Keratinocyte (primary cell): ENCODE measurements around the gene ITPA. TPM values are rescaled to one million over a fixed set of nuclear protein-coding genes. Genes with fewer than 3 reads are reported as not detected.
A peak's percentile ranks its signal among the peaks of the same experiment; 100 is the strongest.

Experiments used
- DNase-seq: peaks from one replicate; pipeline ENCODE4 v3.0.0-alpha.2; 2011; ENCODE audit warnings: low read depth, missing footprints, low spot score
- FAIRE-seq: peaks from 2 replicates; lab custom pipeline; 2011; peaks lifted over from hg19 to GRCh38; lab: Jason Lieb, UNC
- H2AFZ ChIP-seq: 2 replicates; pipeline ENCODE4 v1.6.0; 2012; ENCODE audit warnings: low read length, control low read depth, inconsistent platforms; ENCODE audit not compliant: control insufficient read depth
- H3K27ac ChIP-seq: 2 replicates; pipeline ENCODE4 v1.5.1; 2011; ENCODE audit warnings: low read length; ENCODE audit not compliant: control insufficient read depth, insufficient read depth
- H3K27me3 ChIP-seq: 3 replicates; pipeline ENCODE4 v1.6.0; 2011; ENCODE audit warnings: low read length; ENCODE audit not compliant: control insufficient read depth, insufficient read depth; ENCODE audit errors: extremely low read depth
- H3K36me3 ChIP-seq, 2 experiments: 2 replicates in 1 of 2; 3 replicates in 1 of 2; pipeline ENCODE4 v1.5.1; 2011; ENCODE audit warnings: low read length in 2 of 2, mild to moderate bottlenecking in 1 of 2; ENCODE audit not compliant: control insufficient read depth in 2 of 2, insufficient read depth in 2 of 2; ENCODE audit errors: extremely low read depth in 1 of 2
- H3K4me1 ChIP-seq: 3 replicates; pipeline ENCODE4 v1.5.1; 2011; ENCODE audit warnings: low read length; ENCODE audit not compliant: control insufficient read depth, insufficient read depth; ENCODE audit errors: extremely low read depth
- H3K4me2 ChIP-seq: 3 replicates; pipeline ENCODE4 v1.6.0; 2011; ENCODE audit warnings: low read depth, low read length; ENCODE audit not compliant: control insufficient read depth, insufficient read depth; ENCODE audit errors: extremely low read depth
- H3K4me3 ChIP-seq, 3 experiments: fragments of 200-600 bp in 1 of 3; sonication (generic) in 1 of 3; 2 replicates in 2 of 3; 3 replicates in 1 of 3; pipeline ENCODE4 v1.5.1; 2011 to 2016; ENCODE audit warnings: low read length in 3 of 3, mild to moderate bottlenecking in 3 of 3, control low read depth in 2 of 3, inconsistent platforms in 1 of 3, low read depth in 1 of 3, mixed read lengths in 1 of 3, mixed run types in 1 of 3, moderate library complexity in 1 of 3; ENCODE audit not compliant: control insufficient read depth in 2 of 3, insufficient read depth in 2 of 3; ENCODE audit errors: extremely low read depth in 1 of 3
- H3K79me2 ChIP-seq: 2 replicates; pipeline ENCODE4 v1.6.0; 2012; ENCODE audit warnings: low read length; ENCODE audit not compliant: control insufficient read depth, insufficient read depth
- H3K9ac ChIP-seq: 3 replicates; pipeline ENCODE4 v1.6.0; 2011; ENCODE audit warnings: low read length; ENCODE audit not compliant: control insufficient read depth, insufficient read depth; ENCODE audit errors: extremely low read depth
- H3K9me1 ChIP-seq: 3 replicates; pipeline ENCODE4 v1.6.0; 2011; ENCODE audit warnings: low read length; ENCODE audit not compliant: control insufficient read depth, insufficient read depth; ENCODE audit errors: extremely low read depth
- H3K9me3 ChIP-seq: 2 replicates; pipeline ENCODE4 v1.5.1; 2012; ENCODE audit warnings: low read depth, low read length; ENCODE audit not compliant: control insufficient read depth
- H4K20me1 ChIP-seq: 3 replicates; pipeline ENCODE4 v1.6.0; 2011; ENCODE audit warnings: low read length; ENCODE audit not compliant: control insufficient read depth, insufficient read depth; ENCODE audit errors: extremely low read depth
- CTCF ChIP-seq, 3 experiments: IDR thresholded peaks in 1 of 3; conservative IDR thresholded peaks in 1 of 3; optimal IDR thresholded peaks in 1 of 3; 2 replicates in 2 of 3; 3 replicates in 1 of 3; pipeline versions ENCODE3 to v1.5.1; 2011; ENCODE audit warnings: low read length in 3 of 3, mild to moderate bottlenecking in 3 of 3, moderate library complexity in 2 of 3, control low read depth in 1 of 3, inconsistent platforms in 1 of 3; ENCODE audit not compliant: insufficient read depth in 2 of 3; ENCODE audit errors: extremely low read depth in 1 of 3
- EZH2 ChIP-seq: IDR thresholded peaks from one replicate; pipeline ENCODE4 v1.6.1; 2012; ENCODE audit warnings: inconsistent platforms, mild to moderate bottlenecking, low read length, moderate library complexity
- dilution Hi-C: fragments of 300-500 bp; cut with MboI; formaldehyde crosslinking; loops from one replicate; pipeline ENCODE4 v1.7.0; 2020; ENCODE audit warnings: low sequenced_read_pairs; ENCODE audit not compliant: extremely low pct_ligation_motif_present
- polyA plus RNA-seq, 5 experiments: library from polyadenylated mRNA; depleted of rRNA in 3 of 5; stranded (reverse) in 3 of 5; stranded (forward) in 1 of 5; unstranded in 1 of 5; fragments of >200 nt; gene quantifications; 1 replicate in 1 of 5; 2 replicates in 3 of 5; 3 replicates in 1 of 5; pipeline versions ENCODE4 v1.2.1 to v1.2.3, GENCODE V29; 2011 to 2012; ENCODE audit warnings: missing spikeins in 2 of 5, low read depth in 1 of 5, low replicate concordance in 1 of 5

ITPA gene
- polyA plus RNA-seq, 1 donor (not counting 4 experiments of a cell fraction or from before 2014, with no cell fraction given): 40.5 TPM

GRCh38 chr20:3190681-3191111, 18.6 kb upstream of the ITPA start:
- FAIRE-seq (no peak), DNase-seq (no peak)
- H3K36me3 ChIP-seq: peaks cover 40 to 42% of the 10 kb centered on the region in 2 experiments
- H3K4me2 ChIP-seq: no peak overlapping the region
- no peak overlapping the region for H3K27ac ChIP-seq
- no peaks in the 10 kb centered on the region for H3K27me3 ChIP-seq
- TF ChIP-seq CTCF (optimal IDR thresholded peaks at IDR 0.05 in 1 of 3, IDR thresholded peaks at IDR 0.05 in 1 of 3, conservative IDR thresholded peaks at IDR 0.05 in 1 of 3; ENCODE audit: extremely low read depth in 1 of 3, insufficient read depth in 2 of 3, low read length in 3 of 3): peak in 1 of 3 experiments; percentile 18
- TF ChIP-seq EZH2: no peak
- no peak overlapping the region for H3K4me3 ChIP-seq
- dilution Hi-C loops: no loop called here
- H3K79me2 ChIP-seq: no peaks in the 10 kb centered on the region
- no peaks in the 10 kb centered on the region for H3K4me1 ChIP-seq
- no peak overlapping the region for H3K9ac ChIP-seq
- H3K9me1 ChIP-seq: no peaks in the 10 kb centered on the region
- H4K20me1 ChIP-seq: no peaks in the 10 kb centered on the region
- no peaks in the 10 kb centered on the region for H3K9me3 ChIP-seq
- no peak overlapping the region for H2AFZ ChIP-seq

- Histone ChIP-seq H3K9me1 (no peaks in the 10 kb centered on the region), H3K4me1 (no peaks in the 10 kb centered on the region), H3K9me3 (no peaks in the 10 kb centered on the region), H3K27ac (no peak overlapping the region), H4K20me1 (no peaks in the 10 kb centered on the region), H3K4me2 (no peak overlapping the region), H3K36me3 (peaks cover 43 to 45% of the 10 kb centered on the region in 2 experiments), H3K79me2 (no peaks in the 10 kb centered on the region), H3K4me3 (no peak overlapping the region), H2AFZ (no peak overlapping the region), H3K27me3 (no peaks in the 10 kb centered on the region), H3K9ac (no peak overlapping the region)
- no peak for DNase-seq
- TF ChIP-seq EZH2: no peak
- no peak for TF ChIP-seq CTCF (optimal IDR thresholded peaks at IDR 0.05 in 1 of 3, IDR thresholded peaks at IDR 0.05 in 1 of 3, conservative IDR thresholded peaks at IDR 0.05 in 1 of 3; ENCODE audit: extremely low read depth in 1 of 3, insufficient read depth in 2 of 3, low read length in 3 of 3)
- dilution Hi-C loops: no loop called here
- FAIRE-seq: no peak
These were observed 16.9 kb upstream of the ITPA start for GRCh38 chr20:3192226-3193015.
